ENCODE measurements around the gene RAB3A.
A peak's percentile ranks its signal among the peaks of the same experiment; 100 is the strongest.

RAB3A gene

DNA sequence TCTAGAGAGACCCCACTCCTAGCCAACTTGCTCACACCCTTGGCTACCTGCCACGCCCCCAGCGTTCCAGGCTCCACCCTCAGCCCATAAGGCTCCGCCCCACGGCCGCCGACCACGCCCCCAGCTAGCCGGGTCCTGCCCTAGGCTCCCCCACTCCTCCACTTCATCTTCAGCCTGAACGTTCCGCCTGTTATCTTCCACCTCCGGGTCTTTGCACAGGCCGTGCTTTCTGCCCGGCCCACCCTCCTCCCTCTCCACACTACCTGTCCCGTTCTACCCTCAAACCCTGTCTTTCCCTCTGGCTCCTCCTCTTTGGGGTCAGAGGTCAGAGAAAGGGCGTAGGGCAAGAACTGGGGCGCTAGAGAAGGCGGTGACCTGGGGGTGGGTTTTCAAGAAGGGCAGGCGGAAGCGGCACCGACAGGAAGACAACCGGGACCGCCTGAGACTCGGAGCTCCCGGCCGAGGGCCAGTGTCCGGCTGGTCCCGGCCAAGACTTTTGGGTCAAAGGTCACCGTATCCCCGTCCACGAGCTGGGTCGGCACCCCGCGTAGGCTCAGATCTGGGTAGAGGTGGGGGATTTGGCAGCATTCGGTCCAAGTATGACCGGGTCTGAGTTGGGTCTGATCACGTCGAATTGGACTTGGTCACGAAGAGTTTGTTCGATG, 20.1 kb upstream of the RAB3A start:
- no peak for TF ChIP-seq CTCF (IDR thresholded peaks at IDR 0.05; ENCODE audit: insufficient read depth, low read length, poor library complexity, severe bottlenecking)
- no peaks in the 10 kb centered on the region for H3K36me3 ChIP-seq (ENCODE audit: control insufficient read depth, insufficient read depth, low read length)
- peak; percentile 74 for DNase-seq (ENCODE audit: extremely low read depth, insufficient read length)
- peak overlapping the region; percentile 58 for H3K4me3 ChIP-seq (replicated peaks; ENCODE audit: low read depth, low read length)
- H3K27me3 ChIP-seq (replicated peaks; ENCODE audit: control insufficient read depth, insufficient read depth, low read length) = no peaks in the 10 kb centered on the region; the same call in 1 of the 2 replicates

GRCh38 chr19:18221815-18222725, 18.2 kb upstream of the RAB3A start:
- Histone ChIP-seq H3K4me3 (replicated peaks; ENCODE audit: low read depth, low read length) (no peak overlapping the region), H3K36me3 (ENCODE audit: control insufficient read depth, insufficient read depth, low read length) (no peaks in the 10 kb centered on the region), H3K27me3 (replicated peaks; ENCODE audit: control insufficient read depth, insufficient read depth, low read length) (no peaks in the 10 kb centered on the region; the same call in 1 of the 2 replicates)
- no peak for DNase-seq (ENCODE audit: extremely low read depth, insufficient read length)
- no peak for TF ChIP-seq CTCF (IDR thresholded peaks at IDR 0.05; ENCODE audit: insufficient read depth, low read length, poor library complexity, severe bottlenecking)

DNA sequence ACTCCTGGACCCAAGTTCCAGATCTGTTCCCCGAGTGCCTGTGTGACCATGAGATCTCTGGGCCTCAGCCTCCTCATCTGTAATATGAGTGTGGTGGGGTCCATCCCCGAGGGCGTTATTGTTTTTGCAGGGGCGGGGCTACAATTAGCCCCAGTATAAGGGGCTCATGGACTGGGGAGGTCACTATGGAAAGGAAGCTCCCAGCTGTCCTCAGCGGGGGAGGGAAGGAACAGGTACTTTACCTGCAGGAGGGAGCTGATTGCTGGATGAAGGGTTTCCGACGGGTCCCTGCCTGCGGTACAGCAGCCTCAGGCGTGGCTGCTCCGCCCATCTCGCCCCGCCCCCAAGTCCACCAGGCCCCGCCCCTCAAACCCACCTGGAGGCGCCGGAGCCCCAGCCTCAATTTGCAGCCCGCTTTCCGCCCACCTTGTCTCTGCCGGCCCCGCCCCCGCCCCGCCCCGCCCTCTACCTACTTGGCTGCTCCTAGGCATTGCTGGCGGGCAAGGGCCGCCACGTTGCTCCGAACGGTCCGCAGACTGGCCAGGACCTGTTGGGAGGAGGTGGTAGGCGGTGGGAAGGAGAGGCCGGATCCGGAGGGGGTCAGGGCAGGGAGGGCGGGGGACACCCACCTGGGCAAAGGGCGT, 16.9 kb upstream of the RAB3A start:
- Histone ChIP-seq H3K36me3 (ENCODE audit: control insufficient read depth, insufficient read depth, low read length) (no peaks in the 10 kb centered on the region), H3K27me3 (replicated peaks; ENCODE audit: control insufficient read depth, insufficient read depth, low read length) (no peaks in the 10 kb centered on the region; the same call in 1 of the 2 replicates), H3K4me3 (replicated peaks; ENCODE audit: low read depth, low read length) (no peak overlapping the region)
- TF ChIP-seq CTCF (IDR thresholded peaks at IDR 0.05; ENCODE audit: insufficient read depth, low read length, poor library complexity, severe bottlenecking) = no peak
- no peak for DNase-seq (ENCODE audit: extremely low read depth, insufficient read length)

GRCh38 chr19:18219911-18220631, 16.2 kb upstream of the RAB3A start:
- DNase-seq (ENCODE audit: extremely low read depth, insufficient read length) = no peak
- Histone ChIP-seq H3K4me3 (replicated peaks; ENCODE audit: low read depth, low read length) (no peak overlapping the region), H3K27me3 (replicated peaks; ENCODE audit: control insufficient read depth, insufficient read depth, low read length) (no peaks in the 10 kb centered on the region), H3K36me3 (ENCODE audit: control insufficient read depth, insufficient read depth, low read length) (no peaks in the 10 kb centered on the region)
- TF ChIP-seq CTCF (IDR thresholded peaks at IDR 0.05; ENCODE audit: insufficient read depth, low read length, poor library complexity, severe bottlenecking) = no peak

GRCh38 chr19:18218600-18218999, 14.8 kb upstream of the RAB3A start:
- Histone ChIP-seq H3K27me3 (replicated peaks; ENCODE audit: control insufficient read depth, insufficient read depth, low read length) (no peaks in the 10 kb centered on the region), H3K36me3 (ENCODE audit: control insufficient read depth, insufficient read depth, low read length) (no peaks in the 10 kb centered on the region), H3K4me3 (replicated peaks; ENCODE audit: low read depth, low read length) (no peak overlapping the region)
- no peak for TF ChIP-seq CTCF (IDR thresholded peaks at IDR 0.05; ENCODE audit: insufficient read depth, low read length, poor library complexity, severe bottlenecking)
- DNase-seq (ENCODE audit: extremely low read depth, insufficient read length) = no peak
